ENCODE measurements around the gene AP2M1. TPM values are rescaled to one million over a fixed set of nuclear protein-coding genes. Genes with fewer than 3 reads are reported as not detected.

AP2M1 gene
- polyA plus RNA-seq, 1 of the 3 experiments (the other 2 are of a cell fraction) = 759 TPM

DNA sequence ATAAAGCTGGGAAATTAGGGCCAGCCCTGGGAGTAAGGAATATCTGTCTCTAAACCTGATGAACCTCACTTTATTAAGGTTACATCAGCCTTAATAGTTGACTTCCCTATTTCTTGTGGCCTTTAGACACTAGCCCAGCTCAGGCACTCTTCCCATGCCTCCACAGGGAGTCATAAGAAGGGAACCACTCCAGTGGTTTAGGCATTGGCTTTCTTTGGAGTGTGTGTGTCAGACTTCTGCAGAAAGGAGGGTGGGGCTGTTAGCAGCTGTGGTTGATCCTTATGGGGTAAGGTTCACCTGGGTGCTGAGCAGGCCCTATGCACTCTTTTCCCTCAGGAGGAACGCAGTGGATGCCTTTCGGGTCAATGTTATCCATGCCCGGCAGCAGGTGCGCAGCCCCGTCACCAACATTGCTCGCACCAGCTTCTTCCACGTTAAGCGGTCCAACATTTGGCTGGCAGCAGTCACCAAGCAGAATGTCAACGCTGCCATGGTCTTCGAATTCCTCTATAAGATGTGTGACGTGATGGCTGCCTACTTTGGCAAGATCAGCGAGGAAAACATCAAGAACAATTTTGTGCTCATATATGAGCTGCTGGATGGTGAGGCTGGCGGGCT is 4.0 kb downstream of the AP2M1 start:
- Histone ChIP-seq H3F3A (replicated peaks; ENCODE audit: insufficient read depth) (peaks cover 39% of the 10 kb centered on the region), H3K9ac (no peak overlapping the region; the same call in 1 of the 2 replicates), H3K4me2 (peak overlapping the region; percentile 89), H3K27ac (ENCODE audit: low read depth in 2 of 2, low read length in 1 of 2) (no peak overlapping the region), H3K9me2 (no peaks in the 10 kb centered on the region), H3K4me3 (ENCODE audit: low read depth in 2 of 2, low read length in 1 of 2) (no peak overlapping the region), H3K36me3 (replicated peaks in 1 of 2; ENCODE audit: control insufficient read depth in 1 of 2, insufficient read depth in 2 of 2, low read length in 1 of 2) (peaks cover 60 to 63% of the 10 kb centered on the region in 2 experiments), H4K20me1 (ENCODE audit: insufficient read depth) (peaks cover 28% of the 10 kb centered on the region), H3K9me3 (no peaks in the 10 kb centered on the region), H3K27me3 (ENCODE audit: insufficient read depth) (no peaks in the 10 kb centered on the region), H3K4me1 (ENCODE audit: control insufficient read depth in 1 of 2, insufficient read depth in 2 of 2, low read depth in 1 of 2, low read length in 1 of 2) (peaks cover 26 to 28% of the 10 kb centered on the region in 2 experiments), H3K79me2 (ENCODE audit: insufficient read depth) (peaks cover 56% of the 10 kb centered on the region), H2AFZ (ENCODE audit: low read depth) (no peak overlapping the region)
- CTCF ChIA-PET = interaction anchor here (0.6 to 7.0 kb wide), 4 partner anchors 49 to 1422 kb away, joined by 3 to 30 read pairs (median 6); partner anchors contain the start of gene EEF1AKMT4
- TF ChIP-seq RCOR1 (IDR thresholded peaks at IDR 0.05; ENCODE audit: low read length) = no peak
- no peak for TF ChIP-seq CTCF (IDR thresholded peaks at IDR 0.05)
- no peak for TF ChIP-seq POLR2AphosphoS5 (IDR thresholded peaks at IDR 0.05; ENCODE audit: low read depth, low read length)
- no peak for TF ChIP-seq CHD2 (IDR thresholded peaks at IDR 0.05; ENCODE audit: low read length, partially characterized antibody)
- TF ChIP-seq TCF12 (IDR thresholded peaks at IDR 0.05) = no peak
- no peak for TF ChIP-seq FOSL2 (IDR thresholded peaks at IDR 0.05; ENCODE audit: borderline replicate concordance, low read depth)
- no peak for TF ChIP-seq JUND (IDR thresholded peaks at IDR 0.05)
- no peak for TF ChIP-seq NRF1 (IDR thresholded peaks at IDR 0.05; ENCODE audit: low read depth, low read length)
- TF ChIP-seq SIN3A (IDR thresholded peaks at IDR 0.05; ENCODE audit: borderline replicate concordance, low read depth, low read length) = no peak
- no peak for TF ChIP-seq GATA2 (CRISPR knock-in tag; IDR thresholded peaks at IDR 0.05)
- TF ChIP-seq ELF1 (IDR thresholded peaks at IDR 0.05) = no peak
- TF ChIP-seq FOXM1 (IDR thresholded peaks at IDR 0.05; ENCODE audit: low read depth) = no peak
- no peak for TF ChIP-seq YY1 (IDR thresholded peaks at IDR 0.05; ENCODE audit: low read depth)
- no peak for TF ChIP-seq USF1 (IDR thresholded peaks at IDR 0.05; ENCODE audit: borderline replicate concordance, low read depth)
- TF ChIP-seq, protein P1, sequence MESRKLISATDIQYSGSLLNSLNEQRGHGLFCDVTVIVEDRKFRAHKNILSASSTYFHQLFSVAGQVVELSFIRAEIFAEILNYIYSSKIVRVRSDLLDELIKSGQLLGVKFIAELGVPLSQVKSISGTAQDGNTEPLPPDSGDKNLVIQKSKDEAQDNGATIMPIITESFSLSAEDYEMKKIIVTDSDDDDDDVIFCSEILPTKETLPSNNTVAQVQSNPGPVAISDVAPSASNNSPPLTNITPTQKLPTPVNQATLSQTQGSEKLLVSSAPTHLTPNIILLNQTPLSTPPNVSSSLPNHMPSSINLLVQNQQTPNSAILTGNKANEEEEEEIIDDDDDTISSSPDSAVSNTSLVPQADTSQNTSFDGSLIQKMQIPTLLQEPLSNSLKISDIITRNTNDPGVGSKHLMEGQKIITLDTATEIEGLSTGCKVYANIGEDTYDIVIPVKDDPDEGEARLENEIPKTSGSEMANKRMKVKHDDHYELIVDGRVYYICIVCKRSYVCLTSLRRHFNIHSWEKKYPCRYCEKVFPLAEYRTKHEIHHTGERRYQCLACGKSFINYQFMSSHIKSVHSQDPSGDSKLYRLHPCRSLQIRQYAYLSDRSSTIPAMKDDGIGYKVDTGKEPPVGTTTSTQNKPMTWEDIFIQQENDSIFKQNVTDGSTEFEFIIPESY (IDR thresholded peaks at IDR 0.05; ENCODE audit: borderline replicate concordance, low read depth) = no peak
- no peak for TF ChIP-seq MEF2A (IDR thresholded peaks at IDR 0.05; ENCODE audit: borderline replicate concordance, low read depth)
- no peak for TF ChIP-seq EP300 (IDR thresholded peaks at IDR 0.05; ENCODE audit: borderline replicate concordance in 1 of 2, low read depth in 1 of 2, low read length in 1 of 2)
- POLR2A ChIA-PET = no interaction called here
- 97% methylated on average over 13 of the region's 13 CpGs for WGBS (ENCODE audit: low lambda C conversion rate)
- no peak for DNase-seq

All from SK-N-SH (cell line).